Measurements from ENCODE around the gene SWSAP1. TPM values are rescaled to one million over a fixed set of nuclear protein-coding genes. Genes with fewer than 3 reads are reported as not detected.

Gene SWSAP1
- total and polyA plus RNA-seq, 2 of the 8 experiments (the other 6 are each of a cell fraction or from before 2014, with no cell fraction given): 3.1 to 5.2 TPM

- no peak overlapping the region for H3K4me2 ChIP-seq (ENCODE audit: insufficient read depth in 1 of 2, low read depth in 2 of 2, low read length in 2 of 2)
- H4K20me1 ChIP-seq (replicated peaks in 1 of 2; ENCODE audit: control insufficient read depth in 1 of 2, insufficient read depth in 2 of 2, low read length in 2 of 2): no peaks in the 10 kb centered on the region
- peaks cover 1% of the 10 kb centered on the region; the same call in 1 of the 2 replicates for H3K23me2 ChIP-seq (ENCODE audit: low read depth, low read length)
- no peak overlapping the region for H3K4ac ChIP-seq (replicated peaks; ENCODE audit: insufficient read length, low read depth, low read length)
- peaks cover 0 to 6% (median under 1%) of the 10 kb centered on the region in 4 experiments; a peak in 4 of 7 replicates for H3K4me1 ChIP-seq (replicated peaks in 1 of 4; ENCODE audit: control insufficient read depth in 3 of 4, insufficient read depth in 4 of 4, low read length in 3 of 4)
- H2AFZ ChIP-seq (ENCODE audit: low read length): no peak overlapping the region
- 89% methylated on average over 5 of the region's 9 CpGs; no CpG with 5 or more reads in 1 of the 2 experiments for WGBS, 2 experiments (ENCODE audit: extremely low coverage in 1 of 2, insufficient coverage in 1 of 2, insufficient read length in 1 of 2, insufficient replicate concordance in 2 of 2, low coverage in 1 of 2, low lambda C conversion rate in 2 of 2, missing lambda C conversion rate in 1 of 2)
- H3K23ac ChIP-seq (ENCODE audit: insufficient read length): no peak overlapping the region
- no peak overlapping the region for H4K8ac ChIP-seq (ENCODE audit: extremely low read depth, insufficient read depth, low read length)
- no peak overlapping the region for H3K27ac ChIP-seq (ENCODE audit: low read depth, low read length)
- FAIRE-seq (no peak), DNase-seq (ENCODE audit: low read depth in 1 of 2, low spot score in 2 of 2) (no peak)
- no peak overlapping the region for H3K56ac ChIP-seq (replicated peaks; ENCODE audit: insufficient read length, low read depth, low read length)
- no peak overlapping the region for H2BK12ac ChIP-seq (ENCODE audit: low read depth, low read length)
- H4K5ac ChIP-seq (ENCODE audit: insufficient read length, low read depth, low read length): no peak overlapping the region
- no peaks in the 10 kb centered on the region for H3K79me2 ChIP-seq (ENCODE audit: control insufficient read depth in 1 of 2, insufficient read depth in 2 of 2, low read length in 2 of 2)
- no peak overlapping the region for H2AK5ac ChIP-seq (ENCODE audit: low read depth, low read length)
- H3K79me1 ChIP-seq (ENCODE audit: low read depth, low read length): no peaks in the 10 kb centered on the region
- H2BK20ac ChIP-seq (ENCODE audit: low read length): no peak overlapping the region
- no peak overlapping the region for H3K4me3 ChIP-seq (ENCODE audit: extremely low read depth in 1 of 4, insufficient read depth in 2 of 4, low read depth in 3 of 4, low read length in 4 of 4)
- ChIA-PET POLR2A (ENCODE audit: partially characterized antibody) (interaction anchor here (0.7 to 3.2 kb wide), 6 partner anchors 8 to 39 kb away, joined by 3 to 11 read pairs (median 6); partner anchors contain the start of genes EPOR and RGL3), CTCF (ENCODE audit: partially characterized antibody) (interaction anchor here (1.1 to 3.5 kb wide), 5 partner anchors 8 to 474 kb away, joined by 3 to 15 read pairs (median 8); partner anchors contain the start of genes EPOR, TIMM29 and YIPF2)
- H3K14ac ChIP-seq (ENCODE audit: insufficient read length): no peak overlapping the region
- H3K18ac ChIP-seq (ENCODE audit: extremely low read depth, low read length): no peak overlapping the region
- H3K36me3 ChIP-seq (ENCODE audit: control insufficient read depth in 2 of 4, insufficient read depth in 4 of 4, low read length in 3 of 4): peaks cover 0 to 28% (median 11%) of the 10 kb centered on the region in 4 experiments; a peak in 6 of 8 replicates
- H3K9me3 ChIP-seq (ENCODE audit: insufficient read depth in 2 of 2, low read depth in 1 of 2, low read length in 1 of 2): no peaks in the 10 kb centered on the region
- no peak overlapping the region for H2BK15ac ChIP-seq (ENCODE audit: low read length)
- H4K91ac ChIP-seq (replicated peaks; ENCODE audit: insufficient read length, low read length): no peak overlapping the region
- H2BK120ac ChIP-seq (replicated peaks; ENCODE audit: low read depth, low read length): no peak overlapping the region
- H3K9ac ChIP-seq (replicated peaks in 1 of 4; ENCODE audit: extremely low read depth in 1 of 4, low read depth in 3 of 4, low read length in 3 of 4): no peak overlapping the region
- H3K27me3 ChIP-seq (replicated peaks in 1 of 4; ENCODE audit: control insufficient read depth in 3 of 4, extremely low read depth in 1 of 4, insufficient read depth in 3 of 4, low read length in 3 of 4): no peaks in the 10 kb centered on the region
- H2BK5ac ChIP-seq (ENCODE audit: low read depth, low read length): no peak overlapping the region
- TF ChIP-seq CEBPB (IDR thresholded peaks at IDR 0.05; ENCODE audit: low read depth, low read length) (no peak), EP300 (IDR thresholded peaks at IDR 0.05; ENCODE audit: borderline replicate concordance in 1 of 2, low read depth in 2 of 2, low read length in 2 of 2) (no peak), MAX (IDR thresholded peaks at IDR 0.05) (no peak), CBX8 (IDR thresholded peaks at IDR 0.05; ENCODE audit: borderline replicate concordance, low read depth, low read length) (no peak), ATF3 (IDR thresholded peaks at IDR 0.05; ENCODE audit: insufficient read depth, low read depth, low read length) (no peak), ZNF274 (IDR thresholded peaks at IDR 0.05; ENCODE audit: borderline replicate concordance, extremely low read depth, low read length) (no peak), YY1 (IDR thresholded peaks at IDR 0.05; ENCODE audit: low read depth, low read length) (no peak), RBBP5 (IDR thresholded peaks at IDR 0.05; ENCODE audit: borderline replicate concordance, low read depth, low read length) (no peak), SUZ12 (IDR thresholded peaks at IDR 0.05; ENCODE audit: low read length) (no peak), RAD21 (IDR thresholded peaks at IDR 0.05 in 1 of 2, conservative IDR thresholded peaks at IDR 0.05 in 1 of 2; ENCODE audit: low read depth in 2 of 2, low read length in 2 of 2) (no peak), CREB1 (IDR thresholded peaks at IDR 0.05) (no peak)
These were observed 27.5 kb downstream of the SWSAP1 start for GRCh38 chr19:11401808-11402543.
